GM18951 (cell line): ENCODE measurements around the gene TMEM30A.

Source experiments
- POLR2A ChIP-seq: IDR thresholded peaks from 4 replicates; pipeline ENCODE4 v1.6.1; 2011; ENCODE audit warnings: mild to moderate bottlenecking; ENCODE audit not compliant: insufficient read length, insufficient read depth; ENCODE audit errors: extremely low read depth
- in situ Hi-C: fragments of 300-500 bp; cut with MboI; formaldehyde crosslinking; loops from one replicate; pipeline ENCODE4 v1.12.0; 2022; ENCODE audit warnings: low sequenced_read_pairs, mixed read lengths, inconsistent platforms; ENCODE audit not compliant: unreplicated experiment

The TMEM30A gene

DNA sequence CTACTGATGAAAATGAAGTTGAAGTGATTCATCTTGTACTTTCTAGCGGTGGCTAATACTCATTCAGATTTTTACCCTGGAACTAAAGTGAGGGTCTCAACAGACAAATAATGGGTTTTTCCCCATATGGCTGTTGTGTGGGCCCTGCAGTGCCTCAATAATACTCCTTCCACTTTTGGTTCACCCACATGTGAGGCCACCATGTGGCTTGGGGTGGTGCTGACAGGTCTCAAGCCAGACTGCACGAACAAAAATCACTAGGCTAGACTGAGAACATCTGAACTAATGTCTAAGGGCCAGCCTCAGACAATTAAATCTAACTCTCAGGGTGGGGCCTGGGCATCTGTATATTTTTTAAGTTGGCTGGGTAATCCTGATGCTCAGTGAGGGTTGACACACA is 70.9 kb downstream of the TMEM30A start:
- in situ Hi-C loops = loop anchor here (25.0 kb wide), 1 partner anchor 1126 kb away; no protein-coding TSS in a partner anchor
- no peak for TF ChIP-seq POLR2A

- no peak for TF ChIP-seq POLR2A
- in situ Hi-C loops = loop anchor here (25.0 kb wide), 1 partner anchor 1126 kb away; no protein-coding TSS in a partner anchor
These were observed 71.5 kb downstream of the TMEM30A start for GRCh38 chr6:75213112-75213511.

GRCh38 chr6:75211920-75212590 is 72.5 kb downstream of the TMEM30A start:
- no peak for TF ChIP-seq POLR2A
- in situ Hi-C loops = loop anchor here (25.0 kb wide), 1 partner anchor 1125 kb away; no protein-coding TSS in a partner anchor

DNA sequence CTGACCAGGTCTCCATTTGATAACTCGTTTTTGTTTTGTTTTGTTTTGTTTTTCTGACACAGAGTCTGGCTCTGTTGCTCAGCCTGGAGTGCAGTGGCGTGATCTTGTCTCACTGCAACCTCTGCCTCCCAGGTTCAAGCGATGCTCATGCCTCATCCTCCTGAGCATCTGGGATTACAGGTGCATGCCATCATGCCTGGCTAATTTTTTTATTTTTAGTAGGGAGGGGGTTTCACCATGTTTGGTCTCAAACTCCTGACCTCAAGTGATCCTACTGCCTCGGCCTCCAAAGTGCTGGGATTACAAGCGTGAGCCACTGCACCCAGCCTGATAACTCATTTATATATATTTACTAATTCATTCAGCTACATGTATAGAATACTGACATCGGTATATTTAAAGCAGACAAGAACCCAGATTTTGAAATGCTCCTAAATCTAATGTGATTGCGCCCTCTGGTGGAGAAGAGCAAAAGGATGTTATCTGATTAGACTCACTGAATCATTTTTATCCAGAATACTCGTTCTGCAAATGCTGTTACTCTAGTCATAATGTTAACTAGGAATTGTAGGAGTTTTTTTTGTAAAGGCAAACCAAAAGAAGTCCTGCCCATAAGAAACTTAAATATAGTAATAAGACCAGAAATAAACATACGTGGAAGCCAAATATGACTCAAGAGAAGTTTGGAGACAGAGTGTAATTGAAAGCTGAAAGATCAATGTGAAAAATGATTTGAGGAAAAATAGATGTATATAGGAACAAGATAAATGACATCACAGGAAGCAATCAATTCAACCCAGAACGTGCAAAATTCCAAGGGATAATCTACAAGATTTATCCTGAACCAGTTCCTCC is 73.5 kb downstream of the TMEM30A start:
- TF ChIP-seq POLR2A = no peak
- in situ Hi-C loops = loop anchor here (25.0 kb wide), 1 partner anchor 1124 kb away; no protein-coding TSS in a partner anchor

GRCh38 chr6:75209184-75209723 is 75.3 kb downstream of the TMEM30A start:
- no peak for TF ChIP-seq POLR2A
- in situ Hi-C loops = loop anchor here (10.0 to 25.0 kb wide), 2 partner anchors 1122 to 1244 kb away; no protein-coding TSS in a partner anchor

- no peak for TF ChIP-seq POLR2A
These were observed 76.1 kb downstream of the TMEM30A start for GRCh38 chr6:75208298-75209183.

GRCh38 chr6:75206576-75207342 is 77.8 kb downstream of the TMEM30A start:
- no peak for TF ChIP-seq POLR2A

More at GRCh38 chr6:75208298-75209183, 76.1 kb downstream of the TMEM30A start:
- in situ Hi-C loops = loop anchor here (10.0 to 25.0 kb wide), 2 partner anchors 1121 to 1244 kb away; no protein-coding TSS in a partner anchor

DNA sequence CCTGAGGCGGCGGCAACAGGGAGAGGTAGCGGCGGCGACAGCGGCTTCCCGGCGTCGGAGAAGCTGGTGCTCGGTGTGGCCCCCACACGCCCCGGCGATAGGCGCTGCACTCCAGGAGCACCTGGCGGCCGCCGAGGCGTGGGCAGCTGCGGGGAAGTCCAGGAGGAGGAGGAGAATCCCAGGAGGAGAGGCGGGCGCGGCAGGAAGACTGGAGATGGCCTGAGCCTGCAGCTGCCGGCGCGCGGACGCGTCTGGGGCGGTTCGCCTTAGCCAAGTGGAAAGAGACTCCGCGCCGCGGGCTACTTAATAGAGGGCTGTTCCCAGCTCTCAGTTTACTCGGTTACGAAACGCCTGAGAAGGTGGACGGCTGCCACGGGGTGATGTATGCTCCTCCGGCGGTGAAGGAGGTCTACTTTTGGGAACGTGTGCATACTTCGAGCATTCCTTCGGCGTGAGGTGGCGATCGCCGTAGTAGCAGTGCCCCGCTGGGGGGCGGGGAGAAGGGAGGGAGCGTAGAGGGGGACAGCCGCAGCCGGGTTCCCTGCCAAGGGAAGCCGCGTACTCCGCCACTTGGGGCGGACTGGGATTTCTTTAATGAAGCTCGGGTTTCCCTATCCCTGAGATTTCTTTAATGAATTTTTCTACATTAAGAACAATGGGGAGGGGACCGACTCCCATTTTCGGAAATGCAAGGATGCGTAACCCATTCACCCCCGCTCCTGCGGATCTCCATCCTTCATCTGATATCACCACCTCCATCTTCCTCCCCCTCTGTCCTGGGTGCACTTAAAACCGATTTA is 78.6 kb downstream of the TMEM30A start, which contains the start of gene COL12A1:
COL12A1 (minus strand) TSS at position 278 of the 800 bp plus-strand sequence. CDS start 3,261 bp downstream, outside the sequence.
- in situ Hi-C loops = loop anchor here (10.0 to 25.0 kb wide), 2 partner anchors 1119 to 1241 kb away; no protein-coding TSS in a partner anchor
- no peak for TF ChIP-seq POLR2A

More at GRCh38 chr6:75206576-75207342, 77.8 kb downstream of the TMEM30A start:
- in situ Hi-C loops = loop anchor here (10.0 to 25.0 kb wide), 2 partner anchors 1119 to 1242 kb away; no protein-coding TSS in a partner anchor

DNA sequence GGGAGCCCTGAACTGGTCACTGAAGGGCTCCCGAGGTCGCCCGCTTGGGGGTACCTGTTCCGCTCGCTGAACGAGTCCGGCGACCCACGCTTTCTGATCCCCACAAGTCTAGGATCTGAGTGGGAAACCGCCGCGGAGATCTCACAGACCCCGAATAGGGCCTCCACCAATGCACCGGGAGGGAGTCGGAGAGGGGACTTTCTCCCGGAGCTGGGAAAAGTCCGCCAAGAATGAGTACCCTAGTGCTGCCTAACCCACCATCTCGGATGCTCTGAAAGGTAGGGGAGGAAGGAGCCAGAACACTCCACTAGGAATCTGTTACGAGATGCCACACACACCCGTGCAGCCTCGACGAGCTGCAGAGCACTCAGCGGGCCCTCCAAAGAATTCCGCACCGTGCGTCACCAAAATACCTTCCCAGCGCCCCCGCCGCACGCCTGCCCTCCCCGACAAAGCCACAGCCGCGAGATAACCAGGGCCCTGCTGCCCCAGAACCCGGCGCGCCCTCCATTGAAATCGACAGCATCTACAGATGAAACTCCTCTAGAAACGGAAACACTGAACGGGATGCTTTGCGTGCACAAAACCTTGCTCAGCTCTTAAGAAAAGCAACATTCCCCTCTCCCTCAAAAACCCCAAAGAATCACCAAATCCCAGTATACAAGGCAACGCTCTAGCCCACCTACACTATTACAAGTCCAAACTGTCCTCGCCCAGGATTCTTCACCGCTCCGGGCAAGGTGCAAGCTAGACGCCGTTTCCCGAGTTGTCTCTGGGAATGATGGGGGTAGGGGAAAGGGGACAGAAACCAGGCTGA is 79.4 kb downstream of the TMEM30A start:
- in situ Hi-C loops = loop anchor here (5.0 to 25.0 kb wide), 3 partner anchors 1118 to 1458 kb away; no protein-coding TSS in a partner anchor
- no peak for TF ChIP-seq POLR2A
